AG04450 (cell line): ENCODE data around the gene PPP3CA. TPM values are rescaled to one million over a fixed set of nuclear protein-coding genes. Genes with fewer than 3 reads are reported as not detected.

Source experiments
- CTCF ChIA-PET: fragments of 300-600, 350-600 bp; formaldehyde crosslinking; extraction: SDS; loops from one replicate; lab custom pipeline; 2022; ENCODE audit warnings: antibody characterized with exemption, inconsistent platforms; lab: Charles Lee
- POLR2A ChIA-PET: fragments of 350-600 bp; formaldehyde crosslinking; extraction: SDS; loops from one replicate; lab custom pipeline; 2021; ENCODE audit warnings: antibody characterized with exemption, inconsistent platforms; lab: Yijun Ruan, JAX
- DNase-seq: peaks from one replicate; pipeline ENCODE4 v3.0.0-alpha.2; 2011; ENCODE audit warnings: low read depth, low spot score
- H3K27ac ChIP-seq: one replicate; pipeline ENCODE4 v1.5.1; 2012; ENCODE audit warnings: low read depth, low read length, control low read depth
- H3K27me3 ChIP-seq: one replicate; pipeline ENCODE4 v1.6.0; 2012; ENCODE audit warnings: low read length; ENCODE audit not compliant: control insufficient read depth, insufficient read depth
- H3K4me3 ChIP-seq: 2 replicates; pipeline ENCODE4 v1.5.1; 2011; ENCODE audit warnings: mild to moderate bottlenecking, low read depth, low read length, control low read depth
- H3K9me3 ChIP-seq: 2 replicates; pipeline ENCODE4 v1.5.1; 2012; ENCODE audit warnings: low read length; ENCODE audit not compliant: control insufficient read depth, insufficient read depth
- CTCF ChIP-seq: IDR thresholded peaks from 2 replicates; pipeline ENCODE4 v1.5.1; 2011; ENCODE audit warnings: low read depth, low read length, control low read depth, inconsistent platforms
- polyA plus RNA-seq: library from polyadenylated mRNA; depleted of rRNA; stranded (reverse); fragments of >200 nt; gene quantifications from 2 replicates; pipeline ENCODE4 v1.2.3, GENCODE V29; 2011

PPP3CA gene
- polyA plus RNA-seq, 1 experiment: 38.7 TPM

DNA sequence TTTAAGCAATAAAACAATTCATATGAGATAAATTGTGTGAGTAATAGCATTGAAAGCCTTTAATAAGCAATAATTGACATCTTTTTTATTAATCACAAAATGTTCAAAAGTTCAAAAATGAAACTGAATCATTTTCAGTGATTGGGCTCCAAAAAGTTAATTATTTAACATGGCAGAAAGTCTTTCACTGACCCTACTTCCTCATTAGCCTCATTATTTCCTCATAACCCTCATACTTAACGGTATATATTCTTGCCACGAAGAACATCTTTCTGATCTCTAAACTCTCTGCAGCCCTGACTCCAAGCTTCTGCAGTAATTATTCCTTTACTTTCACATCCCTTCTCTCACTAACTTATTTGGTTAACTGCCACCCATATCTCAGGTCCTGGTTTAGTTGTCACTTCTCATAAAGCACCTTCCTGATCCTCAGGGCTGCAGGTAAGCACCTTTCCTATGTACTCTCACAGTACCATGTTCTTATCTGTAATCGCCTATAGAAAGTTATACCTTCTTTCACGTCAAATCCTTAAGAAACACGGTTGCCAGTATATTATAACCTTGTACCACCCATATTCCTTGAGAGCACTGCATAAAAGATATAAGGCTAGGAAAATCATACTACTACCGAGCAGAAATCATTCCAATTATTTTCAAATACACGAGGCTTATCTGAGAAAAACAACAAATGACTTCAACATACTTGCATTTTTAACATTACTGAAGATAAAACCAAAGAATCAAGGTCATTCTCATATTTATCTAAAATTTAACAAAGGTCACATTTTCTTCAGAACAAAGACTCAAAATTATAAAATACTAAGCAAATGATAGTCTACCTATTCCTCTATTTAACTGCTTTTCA, 72.2 kb downstream of the PPP3CA start:
- CTCF ChIA-PET: no interaction called here

DNA sequence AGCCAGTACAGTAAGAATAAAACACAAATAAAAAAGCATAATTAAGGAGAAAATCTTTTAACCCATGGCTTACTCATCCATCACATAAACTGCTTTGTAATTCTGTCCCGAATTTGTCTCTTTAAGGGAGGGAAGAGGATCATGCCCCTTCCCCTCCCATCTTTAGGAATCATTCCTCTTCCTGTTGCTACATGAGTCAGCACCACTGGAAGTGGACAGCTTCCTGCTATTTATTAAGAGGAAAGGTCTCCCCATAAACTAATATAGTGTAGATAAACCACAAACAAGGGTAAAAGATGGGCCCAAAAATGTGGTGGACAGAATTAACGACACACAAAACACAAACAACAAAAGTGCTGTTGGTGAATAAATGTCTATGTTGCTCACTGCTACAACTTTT, 75.8 kb downstream of the PPP3CA start:
- TF ChIP-seq CTCF: no peak

More for the DNA sequence above, 72.2 kb downstream of the PPP3CA start:
- no peak for TF ChIP-seq CTCF
- no peak for DNase-seq
- Histone ChIP-seq H3K9me3 (no peaks in the 10 kb centered on the region), H3K27me3 (no peaks in the 10 kb centered on the region), H3K4me3 (no peak overlapping the region), H3K27ac (no peak overlapping the region)
- POLR2A ChIA-PET: no interaction called here

DNA sequence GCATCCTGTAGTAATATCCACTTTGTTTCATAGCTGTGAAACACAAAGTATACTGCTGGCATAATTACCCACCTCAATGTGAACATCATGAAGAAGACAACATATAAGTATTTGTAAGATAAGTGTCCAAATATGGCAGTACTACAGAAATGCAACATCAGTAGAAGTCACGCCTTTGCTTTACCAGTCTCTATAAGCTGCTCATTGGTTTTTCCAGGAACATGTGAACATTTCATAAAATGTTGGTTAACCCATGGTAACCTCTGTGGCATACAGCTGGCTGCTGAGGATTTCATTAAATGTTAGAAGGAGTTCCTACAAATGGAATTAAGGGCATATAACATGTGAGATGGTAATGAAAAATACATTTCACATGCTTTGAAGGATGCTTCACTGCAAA, 77.6 kb downstream of the PPP3CA start:
- no peak for TF ChIP-seq CTCF
- Histone ChIP-seq H3K27ac (no peak overlapping the region), H3K9me3 (no peaks in the 10 kb centered on the region), H3K27me3 (no peaks in the 10 kb centered on the region), H3K4me3 (no peak overlapping the region)
- DNase-seq: no peak
- CTCF ChIA-PET: interaction anchor here (0.6 kb wide), 1 partner anchor 160 kb away, joined by 3 read pairs; no protein-coding TSS in a partner anchor
- POLR2A ChIA-PET: no interaction called here

More for the DNA sequence above, 75.8 kb downstream of the PPP3CA start:
- ChIA-PET CTCF (no interaction called here), POLR2A (no interaction called here)
- Histone ChIP-seq H3K4me3 (no peak overlapping the region), H3K9me3 (no peaks in the 10 kb centered on the region), H3K27me3 (no peaks in the 10 kb centered on the region), H3K27ac (no peak overlapping the region)
- DNase-seq: no peak

GRCh38 chr4:101265816-101266172, 81.5 kb downstream of the PPP3CA start:
- H3K27me3 ChIP-seq: no peaks in the 10 kb centered on the region
- CTCF ChIA-PET: no interaction called here
- POLR2A ChIA-PET: no interaction called here
- DNase-seq: no peak
- no peaks in the 10 kb centered on the region for H3K9me3 ChIP-seq
- H3K4me3 ChIP-seq: no peak overlapping the region
- no peak overlapping the region for H3K27ac ChIP-seq
- TF ChIP-seq CTCF: no peak

DNA sequence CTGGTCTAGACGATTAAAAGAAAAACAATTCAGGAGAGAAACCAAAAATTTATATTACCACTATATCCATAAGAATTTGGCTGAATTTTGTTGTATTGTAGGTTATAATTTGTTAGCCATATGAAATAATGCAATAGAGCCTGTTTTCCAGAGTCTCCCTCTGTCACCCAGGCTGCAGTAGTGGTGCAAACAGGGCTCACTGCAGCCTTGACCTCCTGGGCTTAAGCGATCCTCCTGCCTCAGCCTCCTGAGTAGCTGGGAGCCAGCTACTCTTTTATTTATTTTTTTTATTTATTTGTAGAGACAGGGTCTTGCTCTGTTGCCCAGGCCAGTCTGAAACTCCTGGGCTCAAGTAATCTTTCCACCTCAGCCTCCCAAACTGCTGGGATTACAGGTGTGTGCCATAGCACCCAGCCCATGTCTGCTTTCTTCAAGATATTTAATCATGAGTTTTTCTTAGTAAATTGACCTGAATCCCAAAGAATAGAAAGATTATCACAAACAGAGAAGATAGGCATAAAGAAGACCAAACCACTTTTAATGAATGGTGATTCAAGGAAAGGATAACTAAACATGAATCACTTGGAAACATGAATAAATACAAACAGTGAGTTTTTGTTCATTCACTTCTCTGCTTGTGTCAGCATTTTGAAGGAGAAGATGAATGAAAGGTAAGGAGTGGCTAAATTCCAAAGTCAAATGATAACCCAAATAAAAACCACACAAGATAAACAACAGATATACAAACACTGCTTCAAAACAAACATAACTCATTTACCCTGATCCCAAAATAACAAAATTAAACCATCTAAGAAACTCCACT, 82.1 kb downstream of the PPP3CA start:
- DNase-seq: no peak
- CTCF ChIA-PET: no interaction called here

More for the DNA sequence above, 82.1 kb downstream of the PPP3CA start:
- no peak overlapping the region for H3K4me3 ChIP-seq
- no peak overlapping the region for H3K27ac ChIP-seq
- H3K27me3 ChIP-seq: no peaks in the 10 kb centered on the region
- TF ChIP-seq CTCF: no peak
- POLR2A ChIA-PET: no interaction called here
- H3K9me3 ChIP-seq: no peaks in the 10 kb centered on the region
